Measurements from ENCODE around the gene SMCR8.

DNA sequence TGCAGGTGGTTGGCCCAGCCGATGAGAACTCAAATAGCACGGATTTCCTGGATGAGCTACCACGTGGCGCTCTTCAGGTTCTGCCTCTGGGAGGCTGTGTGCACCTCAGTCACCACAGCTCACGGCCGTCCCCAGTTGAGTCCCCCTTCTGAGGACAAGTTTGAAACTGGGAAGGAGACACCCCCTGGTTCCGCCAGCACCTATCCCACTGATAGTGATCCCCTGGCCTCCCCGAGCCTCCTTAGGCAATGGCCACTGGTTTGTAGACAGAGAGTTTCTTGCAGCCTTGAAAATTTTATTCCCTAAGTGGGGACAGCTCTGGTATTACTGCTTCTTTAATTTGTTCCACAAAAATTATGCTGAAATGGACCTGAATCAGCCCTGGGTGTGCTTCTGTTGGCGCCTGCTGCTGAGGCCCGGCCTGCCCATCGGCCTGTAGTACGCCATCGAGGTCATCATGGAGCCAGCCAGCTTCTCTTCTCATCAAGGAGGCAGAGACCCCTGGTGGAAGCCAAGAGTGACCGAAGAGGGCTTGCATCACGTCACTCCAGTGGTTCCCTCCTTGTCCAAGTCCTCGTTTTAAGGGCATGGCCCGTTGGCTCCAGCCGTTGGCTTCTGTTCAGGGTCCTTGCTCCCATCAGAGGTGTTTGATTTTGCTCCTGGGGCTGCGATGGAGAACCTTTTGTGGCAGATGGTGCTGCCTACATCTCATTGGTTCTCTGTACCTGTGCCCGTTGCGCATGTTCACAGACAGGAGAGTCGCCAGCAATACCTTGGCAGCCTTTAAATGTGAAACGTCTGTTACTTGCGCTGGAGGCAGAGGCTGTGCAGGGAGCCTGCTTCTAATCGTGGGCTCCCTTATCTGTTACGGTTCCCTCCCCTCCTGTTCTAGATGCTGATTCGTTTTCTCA is 9.3 kb downstream of the SMCR8 start:
- TF ChIP-seq KDM1A (IDR thresholded peaks at IDR 0.05) (no peak), CAMTA2 (CRISPR knock-in tag; conservative IDR thresholded peaks at IDR 0.05) (no peak)
- TF ChIP-seq, protein P1, sequence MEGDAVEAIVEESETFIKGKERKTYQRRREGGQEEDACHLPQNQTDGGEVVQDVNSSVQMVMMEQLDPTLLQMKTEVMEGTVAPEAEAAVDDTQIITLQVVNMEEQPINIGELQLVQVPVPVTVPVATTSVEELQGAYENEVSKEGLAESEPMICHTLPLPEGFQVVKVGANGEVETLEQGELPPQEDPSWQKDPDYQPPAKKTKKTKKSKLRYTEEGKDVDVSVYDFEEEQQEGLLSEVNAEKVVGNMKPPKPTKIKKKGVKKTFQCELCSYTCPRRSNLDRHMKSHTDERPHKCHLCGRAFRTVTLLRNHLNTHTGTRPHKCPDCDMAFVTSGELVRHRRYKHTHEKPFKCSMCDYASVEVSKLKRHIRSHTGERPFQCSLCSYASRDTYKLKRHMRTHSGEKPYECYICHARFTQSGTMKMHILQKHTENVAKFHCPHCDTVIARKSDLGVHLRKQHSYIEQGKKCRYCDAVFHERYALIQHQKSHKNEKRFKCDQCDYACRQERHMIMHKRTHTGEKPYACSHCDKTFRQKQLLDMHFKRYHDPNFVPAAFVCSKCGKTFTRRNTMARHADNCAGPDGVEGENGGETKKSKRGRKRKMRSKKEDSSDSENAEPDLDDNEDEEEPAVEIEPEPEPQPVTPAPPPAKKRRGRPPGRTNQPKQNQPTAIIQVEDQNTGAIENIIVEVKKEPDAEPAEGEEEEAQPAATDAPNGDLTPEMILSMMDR (IDR thresholded peaks at IDR 0.05 in 2 of 3, conservative IDR thresholded peaks at IDR 0.05 in 1 of 3; ENCODE audit: insufficient read depth in 2 of 3, low read depth in 1 of 3, low read length in 3 of 3): no peak

All from K562 (cell line).